OCI-LY7 (cell line): ENCODE data around the gene PPM1F. TPM values are rescaled to one million over a fixed set of nuclear protein-coding genes. Genes with fewer than 3 reads are reported as not detected.
"Not testable (repeated sequence)": the region's sequence is repeated elsewhere in the genome, so short reads cannot be mapped to it uniquely, and the experiment has no call there.

Source experiments
- BruUV-seq: library from RNA; stranded (reverse); fragments of 400-500 nt; replicated peaks from 2 replicates; lab custom pipeline; 2021; lab: Mats Ljungman, UMichigan
- CTCF ChIA-PET: fragments of 300-600 bp; sonication (Branson Sonifier 250); formaldehyde crosslinking; loops from one replicate; lab custom pipeline; 2022; ENCODE audit warnings: antibody characterized with exemption; ENCODE audit not compliant: unreplicated experiment; lab: Charles Lee
- POLR2A ChIA-PET: fragments of 300-600 bp; sonication (Branson Sonifier 250); formaldehyde crosslinking; loops from one replicate; lab custom pipeline; 2022; ENCODE audit warnings: antibody characterized with exemption; lab: Charles Lee
- DNase-seq: peaks from one replicate; pipeline ENCODE4 v3.0.0-alpha.2; 2015; ENCODE audit warnings: low spot score
- H2AFZ ChIP-seq: fragments of 200-600 bp; sonication (generic), shearing (Covaris generic); 2 replicates; pipeline ENCODE4 v1.6.1; 2014; ENCODE audit warnings: mild to moderate bottlenecking, antibody characterized with exemption, low read length, moderate library complexity
- H3K27ac ChIP-seq: fragments of 200-600 bp; sonication (generic); 2 replicates; pipeline ENCODE4 v1.5.1; 2014; ENCODE audit warnings: mixed run types, low read depth, mild to moderate bottlenecking, moderate library complexity, low read length, inconsistent platforms; ENCODE audit not compliant: poor library complexity, severe bottlenecking
- H3K36me3 ChIP-seq: fragments of 200-600 bp; sonication (generic); 2 replicates; pipeline ENCODE4 v1.6.1; 2014; ENCODE audit warnings: mild to moderate bottlenecking, antibody characterized with exemption, low read length, moderate library complexity, mixed read lengths; ENCODE audit not compliant: insufficient read depth
- H3K4me1 ChIP-seq: fragments of 200-600 bp; sonication (generic); 2 replicates; pipeline ENCODE4 v1.5.1; 2014; ENCODE audit warnings: mild to moderate bottlenecking, low read length; ENCODE audit not compliant: insufficient read depth, poor library complexity, severe bottlenecking
- H3K4me2 ChIP-seq: fragments of 200-600 bp; sonication (generic); 2 replicates; pipeline ENCODE4 v1.6.1; 2014; ENCODE audit warnings: mild to moderate bottlenecking, low read length
- H3K4me3 ChIP-seq: fragments of 200-600 bp; sonication (generic); 2 replicates; pipeline ENCODE4 v1.5.1; 2014; ENCODE audit warnings: mild to moderate bottlenecking, low read depth, low read length; ENCODE audit not compliant: poor library complexity, severe bottlenecking
- H3K79me2 ChIP-seq: fragments of 200-600 bp; sonication (generic); 2 replicates; pipeline ENCODE4 v1.6.1; 2016; ENCODE audit warnings: low read depth, mild to moderate bottlenecking, low read length, moderate library complexity, mixed read lengths; ENCODE audit not compliant: insufficient read depth
- H3K9me2 ChIP-seq: fragments of 200-600 bp; sonication (generic); 2 replicates; pipeline ENCODE4 v1.6.1; 2016; ENCODE audit warnings: mild to moderate bottlenecking, low read length, mixed read lengths; ENCODE audit not compliant: insufficient read depth
- H3K9me3 ChIP-seq: fragments of 200-600 bp; sonication (generic); 2 replicates; pipeline ENCODE4 v1.6.1; 2014; ENCODE audit warnings: mild to moderate bottlenecking, mixed run types, low read length, mixed read lengths
- H4K20me1 ChIP-seq: fragments of 200-600 bp; sonication (generic); 2 replicates; pipeline ENCODE4 v1.6.1; 2014; ENCODE audit warnings: mild to moderate bottlenecking, antibody characterized with exemption, low read length, moderate library complexity, mixed read lengths; ENCODE audit not compliant: insufficient read depth
- CTCF ChIP-seq: fragments of 200-600 bp; sonication (generic); conservative IDR thresholded peaks from 2 replicates; pipeline ENCODE4 v1.5.1; 2014; ENCODE audit warnings: mild to moderate bottlenecking, antibody characterized with exemption, low read length, moderate library complexity, mixed read lengths
- EZH2phosphoT487 ChIP-seq: fragments of 200-600 bp; sonication (generic); IDR thresholded peaks from 2 replicates; pipeline ENCODE4 v1.6.1; 2018; ENCODE audit warnings: low read depth, borderline replicate concordance, mild to moderate bottlenecking, mixed run types, antibody characterized with exemption, low read length, moderate library complexity, mixed read lengths
- intact Hi-C: fragments of 100-400 bp; cut with micrococcal nuclease; formaldehyde crosslinking; loops from one replicate; pipeline ENCODE4 v1.10.0; 2022; ENCODE audit not compliant: unreplicated experiment
- total RNA-seq, 2 experiments: library from RNA; depleted of rRNA in 1 of 2; stranded (reverse); fragments of >200 nt in 1 of 2; shearing (Covaris generic) in 1 of 2; gene quantifications; 2 replicates each; pipeline ENCODE4 v1.2.3, GENCODE V29; 2014 to 2022

Gene PPM1F
- total RNA-seq, 2 experiments from 2014 or later: 21.7 to 27.2 TPM

- no peaks in the 10 kb centered on the region for H3K9me2 ChIP-seq
- no peak overlapping the region for H3K4me2 ChIP-seq
- H3K36me3 ChIP-seq: no peaks in the 10 kb centered on the region
- intact Hi-C loops: no loop called here
- no peak overlapping the region for H3K4me3 ChIP-seq
- BruUV-seq: no TSS peak
- H3K9me3 ChIP-seq: no peaks in the 10 kb centered on the region
- POLR2A ChIA-PET: interaction anchor here (0.6 to 0.7 kb wide), 2 partner anchors 43 to 138 kb away, joined by 3 to 4 read pairs; no protein-coding TSS in a partner anchor
- DNase-seq: no peak
- TF ChIP-seq EZH2phosphoT487 (no peak), CTCF (no peak)
- no peaks in the 10 kb centered on the region for H3K79me2 ChIP-seq
- no peaks in the 10 kb centered on the region for H4K20me1 ChIP-seq
- no peak overlapping the region for H3K27ac ChIP-seq
- no peak overlapping the region for H2AFZ ChIP-seq
- H3K4me1 ChIP-seq: peaks cover 4% of the 10 kb centered on the region
- CTCF ChIA-PET: no interaction called here
These were observed 79.0 kb downstream of the PPM1F start for GRCh38 chr22:21873619-21874018.

GRCh38 chr22:21872741-21873140, 79.9 kb downstream of the PPM1F start:
- BruUV-seq, H3K4me2 ChIP-seq: not testable (repeated sequence)

More at GRCh38 chr22:21872741-21873140, 79.9 kb downstream of the PPM1F start:
- CTCF ChIA-PET, H3K36me3 ChIP-seq, H3K27ac ChIP-seq, intact Hi-C loops, H3K4me3 ChIP-seq, H3K79me2 ChIP-seq, H2AFZ ChIP-seq, H3K9me3 ChIP-seq, H3K9me2 ChIP-seq, DNase-seq, H4K20me1 ChIP-seq: not testable (repeated sequence)
- H3K4me1 ChIP-seq: peaks cover 13% of the 10 kb centered on the region
- POLR2A ChIA-PET: interaction anchor here (0.6 kb wide), 1 partner anchor 44 kb away, joined by 4 read pairs; no protein-coding TSS in a partner anchor

Other genes with a start within 250 kb of the PPM1F start
- 15.1 and 18.8 TPM in 2 replicates for gene YPEL1, start 217.1 kb downstream of the PPM1F start, total RNA-seq (2014; rRNA removed; shearing (Covaris generic))
- 18.2 and 24.8 TPM in 2 replicates for gene YPEL1, start 217.1 kb downstream of the PPM1F start, total RNA-seq (2022)
- gene MAPK1, start 85.2 kb downstream of the PPM1F start, total RNA-seq (2014; rRNA removed; shearing (Covaris generic)): 28.9 and 39.6 TPM in 2 replicates
- 75.4 and 79.8 TPM in 2 replicates for gene MAPK1, start 85.2 kb downstream of the PPM1F start, total RNA-seq (2022)
- gene TOP3B, start 29.9 kb upstream of the PPM1F start, total RNA-seq (2014; rRNA removed; shearing (Covaris generic)): 65.6 and 82.6 TPM in 2 replicates
- 98.7 and 101 TPM in 2 replicates for gene TOP3B, start 29.9 kb upstream of the PPM1F start, total RNA-seq (2022)